Large intestine (tissue), 3 donors: ENCODE data around the gene RPS26. TPM values are rescaled to one million over a fixed set of nuclear protein-coding genes. Genes with fewer than 3 reads are reported as not detected.
"Not testable (repeated sequence)": the region's sequence is repeated elsewhere in the genome, so short reads cannot be mapped to it uniquely, and the experiment has no call there.

Experiments used
- DNase-seq, 2 donors: peaks; one replicate each; pipeline versions ENCODE4 v3.0.0 to v3.0.0-alpha.2; 2013
- H3K27ac ChIP-seq: one replicate; pipeline ENCODE4 v1.5.1; 2013; ENCODE audit warnings: low read length
- H3K27me3 ChIP-seq: 2 replicates; pipeline ENCODE4 v1.6.1; 2013; ENCODE audit warnings: low read length; ENCODE audit not compliant: control insufficient read depth, insufficient read depth
- H3K36me3 ChIP-seq: 2 replicates; pipeline ENCODE4 v1.6.1; 2013; ENCODE audit warnings: low read length; ENCODE audit not compliant: control insufficient read depth, insufficient read depth
- H3K4me1 ChIP-seq: one replicate; pipeline ENCODE4 v1.6.1; 2013; ENCODE audit warnings: low read length; ENCODE audit not compliant: control insufficient read depth, insufficient read depth
- H3K4me3 ChIP-seq: one replicate; pipeline ENCODE4 v1.5.1; 2013; ENCODE audit warnings: low read length
- H3K9me3 ChIP-seq: one replicate; pipeline ENCODE4 v1.6.1; 2013; ENCODE audit warnings: mild to moderate bottlenecking, low read depth, low read length, moderate library complexity; ENCODE audit not compliant: control insufficient read depth
- WGBS: methylation state at CpG from one replicate; pipeline ENCODE4 v1.1.5; 2013; ENCODE audit warnings: low lambda C conversion rate; ENCODE audit not compliant: insufficient coverage; 5-methylcytosine and 5-hydroxymethylcytosine counted together
- polyA plus RNA-seq: library from polyadenylated mRNA; unstranded; fragments of 120-200 nt; gene quantifications from one replicate; pipeline ENCODE4 v1.2.1, GENCODE V29; 2013

RPS26 gene
- polyA plus RNA-seq, 1 donor = 232 TPM

- not testable (repeated sequence) for H3K27me3 ChIP-seq, DNase-seq, H3K9me3 ChIP-seq, H3K4me3 ChIP-seq, H3K36me3 ChIP-seq
- peak overlapping the region; percentile 100 for H3K27ac ChIP-seq
- peaks cover 10% of the 10 kb centered on the region for H3K4me1 ChIP-seq
- WGBS = no CpG with 5 or more reads among the region's 9 CpGs
Observed at GRCh38 chr12:56077966-56078365, 36.2 kb downstream of the RPS26 start.

GRCh38 chr12:56078427-56078826 is 36.7 kb downstream of the RPS26 start:
- WGBS = 100% methylated on average over 1 of the region's 1 CpG
- Histone ChIP-seq H3K4me1 (peaks cover 15% of the 10 kb centered on the region), H3K4me3 (peak overlapping the region; percentile 100), H3K27me3 (peaks cover 9% of the 10 kb centered on the region), H3K9me3 (no peaks in the 10 kb centered on the region), H3K27ac (peak overlapping the region; percentile 100), H3K36me3 (peaks cover 5% of the 10 kb centered on the region)
- no peak for DNase-seq

- DNase-seq = peak; percentile 73 to 89
- Histone ChIP-seq H3K27ac (peak overlapping the region; percentile 100), H3K27me3 (peaks cover 9% of the 10 kb centered on the region), H3K4me3 (peak overlapping the region; percentile 100), H3K9me3 (no peaks in the 10 kb centered on the region), H3K4me1 (peaks cover 22% of the 10 kb centered on the region), H3K36me3 (peaks cover 12% of the 10 kb centered on the region)
- no CpG with 5 or more reads among the region's 50 CpGs for WGBS
Observed at GRCh38 chr12:56078931-56079722, 37.4 kb downstream of the RPS26 start.

- H3K36me3 ChIP-seq = peaks cover 16% of the 10 kb centered on the region
- no CpG with 5 or more reads among the region's 59 CpGs for WGBS
- peak; percentile 90 to 96 for DNase-seq
- no peaks in the 10 kb centered on the region for H3K9me3 ChIP-seq
- H3K4me3 ChIP-seq = peak within 1 kb of the TSS; percentile 100
- H3K27me3 ChIP-seq = peaks cover 9% of the 10 kb centered on the region
- peak within 1 kb of the TSS; percentile 100 for H3K27ac ChIP-seq
- peaks cover 25% of the 10 kb centered on the region for H3K4me1 ChIP-seq
Observed at GRCh38 chr12:56079723-56080555, 38.2 kb downstream of the RPS26 start, which contains the start of gene ERBB3. Gene ERBB3, plus strand, starts transcription at chr12:56080165. Its CDS starts 136 bp downstream, at chr12:56080301.

DNA sequence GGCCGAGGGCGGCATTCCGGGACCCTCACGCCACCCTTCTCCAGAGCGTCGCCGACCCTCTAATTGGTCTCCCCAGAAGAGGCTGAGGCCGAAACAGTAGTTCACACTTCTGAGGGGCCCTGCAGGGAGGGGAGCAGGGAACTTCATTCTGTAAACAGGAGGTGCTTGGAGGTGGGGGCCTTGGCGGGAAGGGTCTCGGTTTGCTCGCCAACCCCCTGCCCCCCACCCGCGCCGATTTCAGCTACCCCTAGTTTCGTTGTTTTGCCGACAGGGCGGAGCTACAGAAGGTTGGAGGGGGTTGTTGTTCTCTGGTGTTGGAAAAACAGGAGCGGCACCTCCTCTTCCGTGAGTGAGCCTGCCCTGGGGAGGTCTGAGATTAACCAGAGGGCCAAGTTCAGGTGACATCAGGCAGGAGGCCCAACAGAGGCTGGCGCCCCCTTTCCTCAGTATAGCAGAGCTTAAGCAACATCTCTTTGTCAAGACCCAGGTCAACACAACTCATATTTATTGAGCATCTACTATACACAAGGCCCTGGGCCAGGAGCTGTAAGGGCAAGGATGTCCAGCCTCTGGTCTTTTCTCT is 38.9 kb downstream of the RPS26 start:
- peaks cover 9% of the 10 kb centered on the region for H3K27me3 ChIP-seq
- DNase-seq = peak; percentile 91 to 97
- peak overlapping the region; percentile 100 for H3K4me3 ChIP-seq
- peak overlapping the region; percentile 100 for H3K27ac ChIP-seq
- peaks cover 30% of the 10 kb centered on the region for H3K4me1 ChIP-seq
- H3K36me3 ChIP-seq = peaks cover 23% of the 10 kb centered on the region
- no CpG with 5 or more reads among the region's 20 CpGs for WGBS
- H3K9me3 ChIP-seq = no peaks in the 10 kb centered on the region

- no peaks in the 10 kb centered on the region for H3K9me3 ChIP-seq
- peak; percentile 96 to 99 for DNase-seq
- peak overlapping the region; percentile 100 for H3K27ac ChIP-seq
- peaks cover 9% of the 10 kb centered on the region for H3K27me3 ChIP-seq
- H3K4me3 ChIP-seq = peak overlapping the region; percentile 100
- H3K36me3 ChIP-seq = peaks cover 29% of the 10 kb centered on the region
- no CpG with 5 or more reads among the region's 6 CpGs for WGBS
- H3K4me1 ChIP-seq = peaks cover 30% of the 10 kb centered on the region
Observed at GRCh38 chr12:56081393-56082347, 40.0 kb downstream of the RPS26 start.

- peaks cover 9% of the 10 kb centered on the region for H3K27me3 ChIP-seq
- no CpG with 5 or more reads among the region's 2 CpGs for WGBS
- H3K27ac ChIP-seq = peak overlapping the region; percentile 83
- H3K36me3 ChIP-seq = peaks cover 35% of the 10 kb centered on the region
- peaks cover 30% of the 10 kb centered on the region for H3K4me1 ChIP-seq
- H3K4me3 ChIP-seq = peak overlapping the region; percentile 25
- no peak for DNase-seq
- no peaks in the 10 kb centered on the region for H3K9me3 ChIP-seq
Observed at GRCh38 chr12:56082382-56082781, 40.7 kb downstream of the RPS26 start.

DNA sequence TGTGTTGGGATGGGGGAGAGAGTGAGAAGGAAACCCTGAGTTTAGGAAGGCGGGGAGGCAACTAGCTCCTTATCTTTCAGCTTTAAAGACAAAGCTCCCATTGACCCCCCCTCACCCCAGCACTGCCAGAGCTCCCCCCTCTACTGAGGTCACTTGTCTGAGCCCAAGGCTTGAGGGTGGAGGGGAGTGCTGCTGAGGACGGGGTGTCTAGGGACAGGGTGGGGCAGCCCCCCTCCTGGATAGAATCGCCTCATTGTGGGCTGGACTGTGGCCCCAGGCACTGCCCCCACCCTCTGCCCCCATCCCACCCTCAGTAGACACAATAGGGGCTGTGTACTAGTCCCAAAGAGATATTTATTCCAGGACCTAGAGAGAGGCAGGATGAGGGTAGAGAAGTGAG is 41.2 kb downstream of the RPS26 start:
- Histone ChIP-seq H3K27ac (peak overlapping the region; percentile 83), H3K27me3 (peaks cover 9% of the 10 kb centered on the region), H3K4me1 (peaks cover 30% of the 10 kb centered on the region), H3K36me3 (peaks cover 41% of the 10 kb centered on the region), H3K4me3 (peak overlapping the region; percentile 25), H3K9me3 (no peaks in the 10 kb centered on the region)
- peak in 1 of 2 donors; percentile 49 for DNase-seq
- no CpG with 5 or more reads among the region's 3 CpGs for WGBS

GRCh38 chr12:56084958-56085543 is 43.3 kb downstream of the RPS26 start:
- Histone ChIP-seq H3K4me3 (no peak overlapping the region), H3K27ac (peak overlapping the region; percentile 44), H3K27me3 (peaks cover 9% of the 10 kb centered on the region), H3K4me1 (peaks cover 27% of the 10 kb centered on the region), H3K36me3 (peaks cover 52% of the 10 kb centered on the region), H3K9me3 (no peaks in the 10 kb centered on the region)
- WGBS = no CpG with 5 or more reads among the region's 15 CpGs
- DNase-seq = peak; percentile 54 to 75
